ENCODE data around the gene DNAJC9.

DNA sequence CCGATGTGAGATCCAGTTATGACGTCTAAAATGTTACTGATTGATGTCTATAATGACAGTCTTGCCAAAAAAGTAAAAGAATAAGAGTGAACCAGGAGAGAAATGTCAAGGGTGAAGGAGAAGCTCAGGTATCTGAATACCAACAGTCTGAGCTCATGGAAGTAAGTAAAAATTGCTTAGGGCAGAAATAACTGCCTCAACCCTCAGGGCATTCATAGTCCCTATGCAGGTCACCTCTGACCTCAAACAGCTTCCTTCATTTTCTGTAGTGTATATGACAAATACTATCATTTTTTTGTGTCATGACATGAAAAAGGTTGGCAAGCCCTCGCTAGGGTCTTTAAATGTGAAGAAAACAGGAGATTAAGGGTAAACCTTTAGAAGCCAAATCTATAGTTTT, 46.4 kb upstream of the DNAJC9 start:
- TF ChIP-seq, protein P1, sequence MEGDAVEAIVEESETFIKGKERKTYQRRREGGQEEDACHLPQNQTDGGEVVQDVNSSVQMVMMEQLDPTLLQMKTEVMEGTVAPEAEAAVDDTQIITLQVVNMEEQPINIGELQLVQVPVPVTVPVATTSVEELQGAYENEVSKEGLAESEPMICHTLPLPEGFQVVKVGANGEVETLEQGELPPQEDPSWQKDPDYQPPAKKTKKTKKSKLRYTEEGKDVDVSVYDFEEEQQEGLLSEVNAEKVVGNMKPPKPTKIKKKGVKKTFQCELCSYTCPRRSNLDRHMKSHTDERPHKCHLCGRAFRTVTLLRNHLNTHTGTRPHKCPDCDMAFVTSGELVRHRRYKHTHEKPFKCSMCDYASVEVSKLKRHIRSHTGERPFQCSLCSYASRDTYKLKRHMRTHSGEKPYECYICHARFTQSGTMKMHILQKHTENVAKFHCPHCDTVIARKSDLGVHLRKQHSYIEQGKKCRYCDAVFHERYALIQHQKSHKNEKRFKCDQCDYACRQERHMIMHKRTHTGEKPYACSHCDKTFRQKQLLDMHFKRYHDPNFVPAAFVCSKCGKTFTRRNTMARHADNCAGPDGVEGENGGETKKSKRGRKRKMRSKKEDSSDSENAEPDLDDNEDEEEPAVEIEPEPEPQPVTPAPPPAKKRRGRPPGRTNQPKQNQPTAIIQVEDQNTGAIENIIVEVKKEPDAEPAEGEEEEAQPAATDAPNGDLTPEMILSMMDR (IDR thresholded peaks at IDR 0.05; ENCODE audit: insufficient read depth, low read length), result no peak
- TF ChIP-seq POLR2AphosphoS5 (IDR thresholded peaks at IDR 0.05; ENCODE audit: low read depth) (no peak), SPI1 (IDR thresholded peaks at IDR 0.05; ENCODE audit: borderline replicate concordance, low read depth) (no peak), GABPA (IDR thresholded peaks at IDR 0.05; ENCODE audit: low read depth) (no peak)
- TF ChIP-seq, protein P2, sequence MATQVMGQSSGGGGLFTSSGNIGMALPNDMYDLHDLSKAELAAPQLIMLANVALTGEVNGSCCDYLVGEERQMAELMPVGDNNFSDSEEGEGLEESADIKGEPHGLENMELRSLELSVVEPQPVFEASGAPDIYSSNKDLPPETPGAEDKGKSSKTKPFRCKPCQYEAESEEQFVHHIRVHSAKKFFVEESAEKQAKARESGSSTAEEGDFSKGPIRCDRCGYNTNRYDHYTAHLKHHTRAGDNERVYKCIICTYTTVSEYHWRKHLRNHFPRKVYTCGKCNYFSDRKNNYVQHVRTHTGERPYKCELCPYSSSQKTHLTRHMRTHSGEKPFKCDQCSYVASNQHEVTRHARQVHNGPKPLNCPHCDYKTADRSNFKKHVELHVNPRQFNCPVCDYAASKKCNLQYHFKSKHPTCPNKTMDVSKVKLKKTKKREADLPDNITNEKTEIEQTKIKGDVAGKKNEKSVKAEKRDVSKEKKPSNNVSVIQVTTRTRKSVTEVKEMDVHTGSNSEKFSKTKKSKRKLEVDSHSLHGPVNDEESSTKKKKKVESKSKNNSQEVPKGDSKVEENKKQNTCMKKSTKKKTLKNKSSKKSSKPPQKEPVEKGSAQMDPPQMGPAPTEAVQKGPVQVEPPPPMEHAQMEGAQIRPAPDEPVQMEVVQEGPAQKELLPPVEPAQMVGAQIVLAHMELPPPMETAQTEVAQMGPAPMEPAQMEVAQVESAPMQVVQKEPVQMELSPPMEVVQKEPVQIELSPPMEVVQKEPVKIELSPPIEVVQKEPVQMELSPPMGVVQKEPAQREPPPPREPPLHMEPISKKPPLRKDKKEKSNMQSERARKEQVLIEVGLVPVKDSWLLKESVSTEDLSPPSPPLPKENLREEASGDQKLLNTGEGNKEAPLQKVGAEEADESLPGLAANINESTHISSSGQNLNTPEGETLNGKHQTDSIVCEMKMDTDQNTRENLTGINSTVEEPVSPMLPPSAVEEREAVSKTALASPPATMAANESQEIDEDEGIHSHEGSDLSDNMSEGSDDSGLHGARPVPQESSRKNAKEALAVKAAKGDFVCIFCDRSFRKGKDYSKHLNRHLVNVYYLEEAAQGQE (IDR thresholded peaks at IDR 0.05; ENCODE audit: insufficient replicate concordance, low read depth), result no peak

Measured in HL-60 (cell line).